ENCODE results near the gene YWHAG. TPM values are rescaled to one million over a fixed set of nuclear protein-coding genes. Genes with fewer than 3 reads are reported as not detected.
"Not testable (repeated sequence)": the region's sequence is repeated elsewhere in the genome, so short reads cannot be mapped to it uniquely, and the experiment has no call there.

YWHAG gene
- total RNA-seq, 1 experiment from 2014 or later, result 89.8 TPM

GRCh38 chr7:76380623-76380966 lies 21.8 kb upstream of the YWHAG start:
- DNase-seq (ENCODE audit: low read depth), result no peak

DNA sequence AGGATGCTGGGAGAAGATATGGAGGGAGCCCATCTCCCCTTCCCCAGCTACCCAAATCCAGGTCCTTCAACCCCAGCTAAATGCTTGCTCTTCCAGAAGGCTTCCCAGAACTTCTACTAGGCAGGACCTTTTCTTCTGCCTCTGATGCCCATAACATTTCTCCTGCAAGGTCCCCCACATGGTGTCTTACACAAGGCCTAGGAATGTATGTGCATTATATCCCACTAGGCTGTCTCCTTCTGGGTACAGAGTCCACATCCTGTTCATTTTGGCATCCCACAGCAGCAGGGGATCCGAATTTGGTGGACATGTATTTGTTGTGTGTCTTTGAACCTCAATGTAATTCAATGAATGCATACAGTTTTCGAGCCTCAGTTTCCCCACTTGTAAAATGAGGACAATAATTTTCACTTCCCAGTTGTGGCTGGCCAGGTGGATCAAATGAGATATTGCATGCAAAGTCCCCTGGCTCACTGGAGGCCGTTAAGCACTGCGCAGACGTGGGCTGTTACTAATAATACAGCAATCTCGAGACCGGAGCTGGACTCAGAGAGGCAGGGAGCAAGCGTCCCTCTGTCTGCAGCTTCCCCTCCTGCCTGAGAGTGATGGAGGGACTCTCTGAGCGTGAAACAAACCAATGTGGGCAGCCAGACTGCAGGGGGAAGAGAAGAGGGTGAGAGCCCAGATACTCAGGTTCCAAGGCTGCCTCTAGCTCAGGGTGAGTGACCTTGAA lies 18.6 kb upstream of the YWHAG start:
- no peak for DNase-seq (ENCODE audit: low read depth)

GRCh38 chr7:76375251-76375650 lies 16.5 kb upstream of the YWHAG start:
- no peak for DNase-seq (ENCODE audit: low read depth)

GRCh38 chr7:76372984-76373833 lies 14.4 kb upstream of the YWHAG start:
- peak; percentile 64 for DNase-seq (ENCODE audit: low read depth)

DNA sequence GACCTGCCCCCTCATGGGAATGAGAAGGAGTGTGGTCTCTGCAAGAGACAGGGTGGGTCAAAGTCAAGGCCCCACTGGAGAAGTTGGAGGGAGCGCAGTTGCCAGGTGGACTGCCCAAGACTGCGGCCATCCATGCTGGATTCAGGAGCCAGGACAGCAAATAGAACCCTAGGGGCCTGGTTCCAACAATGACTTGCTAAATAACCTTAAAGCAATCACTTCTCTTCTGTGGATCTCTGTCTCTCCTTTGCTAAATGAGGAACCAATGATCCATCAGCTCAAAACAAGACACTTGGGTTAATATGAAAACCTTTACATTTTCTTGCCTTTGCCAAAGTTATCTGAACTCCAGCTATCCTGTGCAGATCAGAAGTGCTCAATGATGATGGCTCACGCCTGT lies 12.6 kb upstream of the YWHAG start:
- no peak for DNase-seq (ENCODE audit: low read depth)

DNA sequence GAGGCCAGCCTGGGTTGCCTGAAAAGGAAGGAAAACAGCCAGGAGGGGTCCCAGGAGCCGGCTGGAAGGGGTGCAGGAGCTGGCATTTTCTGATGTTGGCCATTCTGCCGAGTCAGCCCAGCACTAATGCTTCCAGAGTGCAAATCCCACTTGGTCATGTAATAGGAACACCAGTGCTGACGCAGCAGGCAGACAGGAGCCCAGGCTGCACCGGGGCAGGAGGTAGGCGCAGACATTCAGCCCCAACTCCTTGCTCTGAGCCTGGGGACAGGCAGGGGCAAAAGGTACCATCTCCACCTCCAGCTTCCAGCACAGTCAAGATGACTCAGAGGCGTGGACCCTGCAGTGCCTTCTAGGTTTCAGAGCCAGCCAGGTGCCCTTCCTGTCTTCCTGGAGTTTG lies 10.2 kb upstream of the YWHAG start:
- no peak for DNase-seq (ENCODE audit: low read depth)

DNA sequence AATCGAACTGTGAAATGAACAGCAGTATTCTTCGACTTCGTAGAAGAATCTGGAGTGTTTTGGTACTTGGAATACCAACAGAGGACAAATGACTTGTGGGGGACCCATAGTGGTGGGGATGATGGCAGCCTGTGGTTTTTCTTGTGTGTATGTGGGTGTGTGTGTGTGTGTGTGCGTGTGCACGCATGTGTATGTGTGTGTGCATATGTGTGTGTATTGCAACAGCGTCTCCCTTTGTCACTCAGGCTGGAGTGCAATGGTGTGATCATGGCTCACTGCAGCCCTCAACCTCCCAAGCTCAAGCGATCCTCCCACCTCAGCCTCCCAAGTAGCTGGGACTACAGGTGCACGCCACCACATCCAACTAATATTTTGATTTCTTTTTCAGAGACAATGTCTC lies 9.4 kb upstream of the YWHAG start:
- no peak for DNase-seq (ENCODE audit: low read depth)

GRCh38 chr7:76364198-76364584 lies 5.4 kb upstream of the YWHAG start:
- DNase-seq (ENCODE audit: low read depth), result peak; percentile 88

DNA sequence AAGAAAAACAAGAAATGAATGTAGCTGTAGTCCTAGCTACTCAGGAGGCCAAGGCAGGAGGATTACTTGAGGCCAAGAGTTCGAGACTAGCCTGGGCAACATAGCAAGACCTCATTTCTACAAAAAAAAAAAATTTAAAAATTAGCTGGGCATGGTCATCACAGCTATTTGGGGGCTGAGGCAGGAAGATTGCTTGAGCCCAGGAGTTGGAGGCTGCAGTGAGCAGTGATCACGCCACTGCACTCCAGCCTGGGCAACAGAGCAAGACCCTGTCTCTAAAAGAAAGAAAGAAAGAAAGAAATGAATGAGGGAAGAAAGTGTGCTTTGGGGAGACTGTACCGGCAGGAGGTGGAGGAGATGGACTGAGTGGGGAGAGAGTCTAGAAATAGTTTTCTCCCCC lies 5.0 kb upstream of the YWHAG start:
- DNase-seq (ENCODE audit: low read depth), result not testable (repeated sequence)

- DNase-seq (ENCODE audit: low read depth), result no peak
Observed at GRCh38 chr7:76359978-76360638, 1.3 kb upstream of the YWHAG start.

DNA sequence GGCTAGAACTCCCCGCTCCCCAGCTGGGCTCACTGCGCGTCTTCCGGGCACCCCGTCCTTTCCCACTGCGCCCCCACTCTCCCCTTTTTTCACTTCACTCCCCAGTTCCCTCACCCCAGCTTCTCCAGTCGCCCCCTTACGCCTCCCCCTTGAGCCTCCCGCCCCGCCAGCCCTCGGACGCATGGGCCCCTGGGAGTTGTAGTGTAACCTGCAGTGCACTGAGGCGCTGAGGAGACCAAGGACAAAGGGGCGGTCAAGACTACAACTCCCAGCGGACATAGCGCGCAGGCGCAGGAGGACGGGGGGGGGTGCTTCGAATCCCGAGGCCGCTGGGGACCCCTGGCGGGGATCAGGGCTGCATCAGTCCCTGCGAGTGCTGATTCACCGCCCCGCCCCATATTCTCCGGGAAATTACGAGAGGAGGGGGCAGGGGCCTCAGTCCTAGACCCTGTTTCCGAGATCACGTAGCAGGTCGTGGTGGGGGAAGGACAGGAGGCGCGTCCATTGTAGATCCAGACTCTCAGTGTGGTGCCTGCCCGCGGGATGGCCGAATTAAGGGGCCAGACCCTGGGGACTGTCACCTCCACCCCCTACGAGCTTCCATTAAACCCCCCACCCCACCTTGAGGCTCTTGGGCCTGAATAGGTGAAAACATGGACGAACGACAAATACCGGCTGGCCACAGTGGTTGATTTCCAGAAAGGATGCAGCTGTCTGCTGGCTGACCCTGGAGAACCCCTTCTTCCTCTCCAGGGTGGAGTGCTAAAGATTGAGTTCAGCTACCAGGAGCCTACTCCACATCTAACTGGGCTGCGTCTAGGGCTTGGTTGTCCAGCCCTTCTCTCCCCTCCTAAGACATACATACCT lies 553 bp upstream of the YWHAG start:
- DNase-seq (ENCODE audit: low read depth), result peak; percentile 98

- DNase-seq (ENCODE audit: low read depth), result peak; percentile 39
Observed at GRCh38 chr7:76358011-76358480, 745 bp downstream of the YWHAG start.

GRCh38 chr7:76357475-76358010 lies 1.2 kb downstream of the YWHAG start:
- no peak for DNase-seq (ENCODE audit: low read depth)

DNA sequence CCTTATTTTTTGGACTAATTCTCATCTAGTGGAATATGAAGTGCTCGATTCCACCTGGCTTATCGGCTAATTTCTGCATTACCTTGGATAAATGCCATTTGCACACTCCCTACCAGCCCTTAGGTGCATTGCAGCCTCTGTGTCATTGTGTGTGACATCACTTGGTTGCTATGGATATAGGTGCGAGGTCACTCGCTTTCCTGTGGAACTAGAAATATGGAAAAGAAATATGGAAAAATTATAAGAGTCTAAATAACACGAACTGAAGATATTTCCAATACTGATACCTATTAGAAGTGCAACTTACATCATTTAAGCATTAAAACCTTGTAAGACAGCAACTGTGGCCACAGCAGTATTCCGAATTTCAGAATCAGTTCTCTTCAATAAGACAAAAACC lies 2.0 kb downstream of the YWHAG start:
- DNase-seq (ENCODE audit: low read depth), result peak; percentile 40

DNA sequence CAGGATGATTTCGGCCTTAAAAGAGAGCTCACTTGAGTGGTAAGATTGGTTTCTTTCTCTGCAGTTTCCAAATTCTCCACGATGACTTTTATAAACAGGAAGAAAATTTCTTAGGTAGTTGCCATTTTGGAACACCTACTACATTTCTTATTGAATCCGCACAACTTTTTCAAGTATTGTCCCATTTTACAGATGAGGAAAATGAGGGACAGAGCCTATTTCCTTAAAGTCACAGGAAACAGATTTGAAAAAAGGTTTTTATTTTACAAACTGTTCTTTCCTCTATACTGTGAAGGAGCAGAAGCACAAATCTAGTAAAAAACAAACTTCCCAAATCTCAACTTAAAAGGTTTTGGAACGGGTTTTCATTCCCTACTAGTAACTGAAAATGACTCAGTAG lies 2.7 kb downstream of the YWHAG start:
- DNase-seq (ENCODE audit: low read depth), result no peak

DNA sequence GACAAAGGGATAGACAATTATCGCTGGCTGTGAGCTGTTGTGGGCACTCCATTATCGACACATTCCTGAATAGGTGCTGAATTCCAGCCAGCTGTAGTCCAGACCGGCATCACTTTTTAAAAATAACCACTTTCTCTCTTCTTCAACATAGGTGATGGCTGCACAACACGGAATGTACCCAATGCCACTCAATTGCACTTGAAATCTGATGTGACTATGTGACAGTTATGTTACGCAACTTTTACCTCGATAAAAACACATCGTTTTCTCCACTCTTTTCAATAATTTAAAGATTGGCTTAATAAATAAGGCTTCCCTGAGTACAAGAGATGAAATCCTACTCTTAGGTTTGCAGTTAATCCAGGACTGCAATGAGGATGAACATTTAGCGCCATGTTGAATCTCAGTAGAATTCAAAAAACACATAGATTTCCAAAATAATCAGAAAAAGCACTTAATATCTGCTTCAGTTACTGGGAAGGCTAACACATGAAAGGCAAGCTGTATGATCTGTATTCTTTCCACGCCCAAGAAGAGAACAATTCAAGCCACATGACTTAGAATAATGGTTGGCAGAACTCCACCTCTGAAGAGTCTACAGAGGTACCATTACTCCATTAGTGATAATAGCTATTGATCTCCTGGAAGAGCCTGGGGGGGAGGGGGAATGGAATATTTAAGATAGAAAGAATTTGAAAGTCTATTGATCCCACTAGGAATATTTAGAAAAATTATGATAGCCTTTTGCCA lies 3.6 kb downstream of the YWHAG start:
- DNase-seq (ENCODE audit: low read depth), result no peak

DNA sequence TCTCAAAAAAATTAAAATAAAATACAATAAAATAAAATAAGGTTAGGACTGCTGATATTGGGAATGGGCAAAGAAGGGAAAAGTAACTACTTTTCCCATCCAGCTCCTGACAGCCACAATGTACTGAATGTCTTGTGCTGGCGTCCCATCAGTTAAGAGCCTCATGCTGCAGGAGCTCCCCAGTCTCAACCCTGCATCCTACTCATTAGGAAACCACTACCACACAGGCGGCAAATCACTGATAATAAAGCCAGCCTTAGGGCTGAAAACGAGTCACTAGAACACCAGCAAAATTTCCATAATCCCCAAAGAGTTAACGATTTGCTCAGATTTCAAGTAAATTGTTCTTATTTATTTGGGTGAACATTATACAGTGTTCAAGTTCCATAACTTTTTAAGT lies 4.3 kb downstream of the YWHAG start:
- DNase-seq (ENCODE audit: low read depth), result no peak

GRCh38 chr7:76353744-76354143 lies 5.0 kb downstream of the YWHAG start:
- no peak for DNase-seq (ENCODE audit: low read depth)

DNA sequence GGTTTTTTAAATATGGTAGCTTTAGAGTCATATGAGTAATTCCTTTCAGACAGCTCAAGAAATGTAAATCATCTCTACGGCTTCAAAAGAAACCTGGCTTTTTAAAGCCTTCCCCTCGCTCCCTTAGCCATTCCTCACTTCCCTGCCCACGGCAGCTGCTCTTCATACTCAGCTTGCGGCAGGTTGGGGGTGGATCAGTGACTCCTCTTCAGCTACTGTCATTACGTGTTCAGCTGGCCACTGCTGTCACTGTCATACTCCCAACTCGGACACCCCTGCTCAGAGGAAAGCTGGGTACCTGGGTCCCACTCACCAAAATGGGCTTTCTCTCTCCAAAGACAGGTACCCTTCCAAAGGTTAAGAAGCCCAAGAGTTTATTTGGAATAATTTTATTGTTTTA lies 6.6 kb downstream of the YWHAG start:
- DNase-seq (ENCODE audit: low read depth), result no peak

DNA sequence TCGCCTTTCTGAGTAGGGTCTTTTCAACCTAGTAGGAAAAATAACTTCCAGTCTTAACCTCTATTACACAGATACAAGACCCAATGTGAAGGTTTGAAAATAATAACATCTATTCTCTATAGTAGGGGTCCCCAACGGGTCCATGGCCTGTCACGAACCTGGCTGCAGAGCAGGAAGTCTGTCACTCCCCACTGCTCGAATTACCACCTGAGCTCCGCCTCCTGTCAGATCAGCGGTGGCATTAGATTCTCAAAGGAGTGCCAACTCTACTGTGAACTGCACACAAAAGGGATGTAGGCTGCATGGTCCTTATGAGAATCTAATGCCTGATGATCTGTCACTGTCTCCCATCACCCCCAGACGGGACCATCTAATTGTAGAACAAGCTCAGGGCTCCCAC lies 7.4 kb downstream of the YWHAG start:
- no peak for DNase-seq (ENCODE audit: low read depth)
